CD4-positive, alpha-beta T cell treated with Interleukin-6 for 4 hours (primary cell): Measurements from ENCODE around the gene PM20D2.

Experiments
- DNase-seq: peaks from one replicate; pipeline ENCODE4 v3.0.0-alpha.2; 2020; ENCODE audit warnings: mixed read lengths

Gene PM20D2

DNA sequence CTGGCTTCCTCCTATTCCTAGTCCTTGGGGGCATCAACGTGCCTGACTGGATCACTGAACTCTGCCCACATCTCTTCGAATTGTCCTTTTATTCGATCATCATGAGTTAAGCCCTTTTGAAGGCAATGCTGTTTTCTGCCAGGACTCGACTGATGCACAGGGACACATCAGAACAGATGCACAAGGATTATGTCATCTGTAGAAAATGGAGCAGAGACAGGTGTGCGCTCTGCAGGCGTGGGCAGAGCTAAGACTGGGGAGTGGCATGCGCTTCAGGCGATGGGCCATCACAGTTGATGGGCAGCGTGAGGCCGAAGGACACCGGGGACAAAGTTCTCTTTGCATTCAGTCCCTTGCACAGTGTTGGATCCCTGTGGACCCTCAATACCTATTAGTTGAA lies 58.2 kb downstream of the PM20D2 start:
- DNase-seq = no peak

DNA sequence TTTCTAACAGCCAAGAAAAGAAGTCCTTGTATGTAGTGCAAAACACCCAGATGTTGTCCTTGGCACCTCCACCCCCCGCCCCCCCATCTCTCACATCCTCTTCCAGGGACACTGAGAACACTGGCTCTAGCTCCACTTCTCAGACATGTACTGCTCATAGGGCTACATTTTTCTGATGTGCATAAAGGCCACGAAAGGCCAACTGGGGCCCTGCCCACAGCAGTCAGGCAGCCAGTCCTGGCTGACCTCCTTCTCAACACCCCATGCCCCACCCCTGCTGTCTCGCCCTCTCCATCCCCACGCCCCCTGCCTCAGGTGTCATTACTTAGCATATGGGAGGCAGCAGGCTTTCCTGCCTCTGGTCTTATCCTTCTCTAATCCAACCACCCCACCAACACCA lies 60.0 kb downstream of the PM20D2 start:
- no peak for DNase-seq

DNA sequence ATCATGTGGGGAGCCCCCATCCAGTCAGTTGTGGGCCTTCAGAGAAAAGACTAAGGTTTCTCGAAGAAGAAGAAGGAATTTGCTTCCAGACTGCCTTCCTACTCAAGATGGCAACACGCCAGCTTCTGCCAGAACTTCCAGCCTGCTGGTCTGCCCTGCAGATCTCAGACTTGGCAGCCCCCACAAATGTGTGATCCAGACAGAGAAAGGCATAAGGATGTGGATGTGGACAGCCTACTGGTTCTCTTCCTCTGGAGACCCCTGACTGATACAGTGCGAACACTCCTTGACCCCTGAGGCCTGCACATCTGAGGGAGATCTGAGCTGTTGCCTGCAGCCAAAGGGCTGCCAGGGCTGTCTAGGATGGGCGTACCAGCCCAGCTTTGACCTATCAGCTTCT lies 62.7 kb downstream of the PM20D2 start:
- no peak for DNase-seq

DNA sequence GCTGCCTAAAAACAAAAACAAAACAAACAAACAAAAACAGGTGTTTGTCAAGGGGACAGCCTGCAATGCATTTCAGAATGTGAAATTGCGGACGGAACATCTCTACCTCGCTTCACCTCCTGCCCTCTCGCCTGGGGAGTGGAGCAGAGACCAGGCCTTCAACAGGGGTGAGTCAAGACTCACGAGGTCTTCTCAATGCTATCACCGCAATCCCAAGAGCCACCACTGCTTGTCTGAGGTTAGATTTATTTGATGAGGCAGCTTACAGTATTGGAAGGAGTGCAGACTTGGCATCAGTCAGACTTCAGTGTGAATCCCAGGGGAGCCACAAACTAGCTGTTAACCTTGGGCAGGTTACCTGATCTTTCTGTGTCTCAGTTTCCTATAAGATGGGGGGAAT lies 63.6 kb downstream of the PM20D2 start:
- DNase-seq = no peak

DNA sequence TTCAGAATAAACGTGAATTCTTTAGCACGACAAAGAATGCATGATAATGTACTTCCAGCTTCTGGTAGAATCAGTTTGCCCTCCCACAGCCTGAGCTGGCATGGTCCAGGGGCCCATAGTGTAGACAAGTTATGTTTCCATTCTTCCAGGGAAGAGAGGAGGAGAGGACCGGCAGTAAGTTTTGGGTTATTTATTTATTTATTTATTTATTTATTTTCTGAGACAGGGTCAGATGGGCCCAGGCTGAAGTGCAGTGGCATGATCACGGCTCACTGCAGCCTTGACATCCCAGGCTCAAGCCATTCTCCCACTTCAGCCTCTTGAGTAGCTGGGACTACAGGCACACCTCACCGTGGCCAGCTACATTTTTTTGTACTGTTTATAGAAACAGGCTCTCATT lies 66.6 kb downstream of the PM20D2 start:
- no peak for DNase-seq

DNA sequence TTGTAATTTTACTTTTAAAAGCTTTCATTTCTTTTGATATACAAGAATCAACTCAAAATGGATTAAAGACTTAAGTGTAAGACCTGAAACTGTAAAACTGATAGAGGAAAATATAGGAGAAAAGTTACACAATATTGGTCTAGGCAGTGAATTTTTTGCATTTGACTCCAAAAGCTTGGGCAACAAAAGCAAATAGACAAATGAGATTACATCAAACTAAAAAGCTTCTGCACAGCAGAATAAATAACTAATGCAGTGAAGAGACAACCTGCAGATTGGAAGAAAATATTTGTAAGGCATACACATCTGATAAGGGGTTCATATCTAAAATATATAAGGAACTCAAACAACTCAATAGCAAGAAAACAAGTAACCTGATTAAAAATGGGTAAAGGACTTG lies 68.3 kb downstream of the PM20D2 start:
- DNase-seq = no peak
